HG03378 (cell line): ENCODE results near the gene RAB8A.
A peak's percentile ranks its signal among the peaks of the same experiment; 100 is the strongest.

Experiments used
- ATAC-seq: cut with Tn5 transposase; IDR thresholded peaks from one replicate; pipeline ENCODE4 v1.9.1; 2021; ENCODE audit warnings: mild to moderate bottlenecking, moderate library complexity; ENCODE audit not compliant: unreplicated experiment

RAB8A gene

GRCh38 chr19:16139752-16140151 is 28.1 kb downstream of the RAB8A start:
- no peak for ATAC-seq

- no peak for ATAC-seq
These were observed 29.4 kb downstream of the RAB8A start for GRCh38 chr19:16141043-16141442.

- no peak for ATAC-seq
These were observed 30.4 kb downstream of the RAB8A start for GRCh38 chr19:16142032-16142580.

DNA sequence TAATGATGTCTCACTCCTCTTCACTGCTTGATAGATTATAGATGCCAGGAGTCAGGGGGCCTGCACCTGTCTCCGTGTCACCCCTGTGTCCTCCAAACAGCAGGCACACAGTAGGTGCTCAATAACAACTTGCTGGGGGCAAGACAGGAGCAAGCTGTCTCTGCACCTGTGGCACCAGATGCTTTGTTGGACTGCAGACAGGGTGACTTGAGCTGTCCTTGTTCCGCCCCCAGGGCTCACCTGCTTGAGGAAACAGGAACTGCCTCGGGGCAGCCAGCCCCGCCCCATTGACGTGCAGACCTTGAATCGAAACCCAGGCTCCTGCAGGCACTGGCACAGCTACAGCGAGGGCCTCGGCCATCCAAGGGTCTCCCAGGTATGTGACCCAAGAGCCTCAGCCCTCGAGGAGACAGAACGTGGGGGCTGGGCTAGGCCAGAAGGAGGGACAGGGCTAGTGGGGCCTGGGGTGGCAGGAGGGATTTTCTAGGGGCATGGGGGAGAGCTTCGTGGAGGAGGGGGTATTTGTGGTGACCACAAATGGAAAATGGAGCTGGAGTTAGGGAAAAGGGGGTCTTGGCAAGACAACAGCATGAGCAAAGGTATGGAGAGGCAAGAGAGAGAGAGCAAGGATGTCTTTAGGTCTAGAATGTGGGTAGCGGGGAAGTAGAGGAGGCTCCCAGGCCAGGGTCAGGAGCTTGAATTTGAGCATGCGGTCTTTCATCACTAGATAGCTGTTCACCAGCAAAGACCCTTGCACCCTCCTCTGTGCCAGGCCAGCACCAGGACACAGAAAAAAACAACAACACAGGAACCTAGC is 31.9 kb downstream of the RAB8A start, which contains the start of gene HSH2D:
HSH2D (plus strand) TSS at position 287 of the 817 bp plus-strand sequence. CDS start 5,066 bp downstream, outside the sequence.
- peak; percentile 57 for ATAC-seq

DNA sequence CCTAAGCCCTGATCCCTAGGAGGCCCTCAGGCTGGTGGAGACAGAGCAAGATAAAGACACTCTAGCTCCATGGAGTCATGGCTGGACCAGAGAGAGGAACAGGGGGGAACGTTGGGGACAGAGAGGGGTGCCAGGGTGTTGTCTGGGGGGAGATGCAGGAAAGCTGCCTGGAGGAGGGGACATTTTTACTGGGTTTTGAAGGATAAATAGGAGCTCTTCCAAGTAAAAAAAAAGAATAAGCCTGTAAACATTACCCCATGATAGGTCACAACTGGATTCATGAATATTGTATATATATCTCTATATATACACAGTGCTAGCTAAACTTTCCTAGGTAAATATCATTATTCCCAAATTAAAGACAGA is 32.5 kb downstream of the RAB8A start:
- ATAC-seq, result no peak

DNA sequence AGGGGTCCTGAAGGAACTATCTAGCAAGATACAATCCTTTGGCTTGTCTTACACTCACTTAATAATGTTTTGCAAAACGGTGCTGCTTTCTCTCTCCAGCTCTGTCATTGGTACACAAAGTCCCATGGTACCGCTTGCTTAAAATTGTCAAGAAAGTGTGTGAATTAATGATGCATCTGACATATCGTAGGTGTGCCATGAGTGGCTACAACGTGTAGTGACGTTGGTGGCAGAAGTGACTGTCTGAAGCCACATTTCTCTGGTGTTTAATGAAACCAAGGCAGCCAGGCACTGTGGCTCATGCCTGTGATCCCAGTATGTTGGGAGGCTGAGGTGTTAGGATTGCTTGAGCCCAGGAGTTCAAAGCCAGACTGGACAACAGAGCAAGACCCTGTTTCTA is 34.4 kb downstream of the RAB8A start:
- no peak for ATAC-seq

- no peak for ATAC-seq
These were observed 36.9 kb downstream of the RAB8A start for GRCh38 chr19:16148443-16149229.

- no peak for ATAC-seq
These were observed 42.1 kb downstream of the RAB8A start for GRCh38 chr19:16153582-16154336.

DNA sequence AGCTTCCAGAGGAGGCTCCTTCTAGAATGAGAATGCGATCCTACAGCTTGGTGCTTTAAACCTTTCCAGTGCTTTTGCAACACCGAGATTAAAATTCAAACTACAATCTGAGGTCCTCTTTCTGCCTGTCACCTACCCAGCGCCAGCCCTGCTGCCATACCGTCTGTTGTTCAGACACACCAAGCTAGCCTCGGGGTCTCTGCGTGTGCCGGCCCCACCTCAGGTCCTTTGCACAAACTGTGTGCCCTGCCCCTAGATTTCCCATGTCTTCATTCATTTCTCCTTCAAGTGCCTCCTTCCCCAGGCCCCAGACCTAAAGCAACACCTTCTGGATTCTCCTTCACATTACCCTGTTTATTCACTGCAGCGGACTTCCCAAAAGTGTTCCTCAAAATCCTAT is 42.9 kb downstream of the RAB8A start:
- no peak for ATAC-seq

DNA sequence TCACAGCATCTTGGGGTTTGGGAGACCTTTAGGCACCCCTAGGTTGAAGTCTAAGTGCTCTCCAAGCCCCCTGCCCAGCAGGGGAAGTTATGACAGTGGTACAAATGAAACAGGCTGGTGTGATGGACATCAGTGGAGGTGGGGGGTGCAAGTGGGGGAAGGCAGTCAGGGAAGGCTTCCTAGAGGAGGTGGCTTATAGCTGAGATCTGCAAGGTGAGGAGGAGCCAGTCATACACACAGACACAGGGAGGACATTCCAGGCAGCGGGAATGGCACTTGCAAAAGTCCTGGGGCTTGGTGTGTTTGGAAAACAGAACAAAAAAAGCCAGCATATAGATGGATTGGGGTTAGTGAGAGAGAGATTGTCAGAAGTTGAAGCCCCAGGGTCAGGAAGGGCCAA is 43.4 kb downstream of the RAB8A start:
- no peak for ATAC-seq

DNA sequence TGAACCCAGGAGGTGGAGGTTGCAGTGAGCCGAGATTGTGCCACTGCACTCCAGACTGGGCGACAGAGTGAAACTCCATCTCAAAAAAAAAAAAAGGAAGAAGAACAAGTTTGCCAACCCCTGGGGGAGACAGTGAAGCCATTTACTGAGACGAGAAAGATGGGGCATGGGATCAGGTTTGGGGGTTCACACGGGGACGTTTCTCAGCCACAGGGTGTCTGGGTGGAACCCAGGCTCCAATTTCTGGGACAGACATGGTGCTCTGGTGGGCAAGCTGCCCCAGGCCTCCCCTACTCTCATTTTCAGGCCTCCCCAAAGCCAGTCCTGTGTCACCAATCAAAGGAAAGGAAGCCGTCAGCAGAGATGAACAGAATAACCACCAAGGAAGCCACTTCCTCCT is 45.2 kb downstream of the RAB8A start:
- ATAC-seq, result no peak

GRCh38 chr19:16157601-16158000 is 45.9 kb downstream of the RAB8A start:
- no peak for ATAC-seq

- no peak for ATAC-seq
These were observed 48.0 kb downstream of the RAB8A start for GRCh38 chr19:16159655-16160054.

DNA sequence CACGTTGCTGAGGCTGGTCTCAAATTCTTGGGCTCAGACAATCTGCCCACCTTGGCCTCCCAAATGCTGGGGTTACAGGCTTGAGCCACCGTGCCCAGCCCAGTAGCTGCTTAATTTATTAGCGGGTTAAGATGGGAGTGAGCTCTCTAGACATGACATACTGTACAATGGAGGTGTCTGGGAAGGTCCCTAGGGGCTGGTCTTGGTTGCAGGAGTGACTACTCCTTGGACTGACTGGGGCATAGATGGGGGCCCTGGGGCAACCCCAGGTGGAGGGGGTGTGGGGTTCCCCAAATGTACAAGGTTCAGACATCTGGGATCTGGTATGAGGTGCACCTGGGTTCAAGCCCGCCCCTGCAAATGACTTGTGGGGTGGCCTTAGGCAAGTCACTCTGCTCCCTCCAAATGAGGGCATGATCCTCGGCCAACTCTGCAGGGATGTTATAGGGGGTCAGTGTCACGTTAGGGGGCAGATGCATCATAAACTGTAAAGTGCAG is 48.8 kb downstream of the RAB8A start:
- ATAC-seq, result no peak

GRCh38 chr19:16160943-16161560 is 49.4 kb downstream of the RAB8A start:
- ATAC-seq, result no peak

- ATAC-seq, result no peak
These were observed 50.2 kb downstream of the RAB8A start for GRCh38 chr19:16161840-16162239.

GRCh38 chr19:16164222-16164890 is 52.7 kb downstream of the RAB8A start:
- ATAC-seq, result no peak

GRCh38 chr19:16166417-16166816 is 54.7 kb downstream of the RAB8A start:
- ATAC-seq, result no peak

- ATAC-seq, result no peak
These were observed 55.4 kb downstream of the RAB8A start for GRCh38 chr19:16167055-16167454.
